ENCODE results near the gene IVD.
A peak's percentile ranks its signal among the peaks of the same experiment; 100 is the strongest.

Gene IVD

DNA sequence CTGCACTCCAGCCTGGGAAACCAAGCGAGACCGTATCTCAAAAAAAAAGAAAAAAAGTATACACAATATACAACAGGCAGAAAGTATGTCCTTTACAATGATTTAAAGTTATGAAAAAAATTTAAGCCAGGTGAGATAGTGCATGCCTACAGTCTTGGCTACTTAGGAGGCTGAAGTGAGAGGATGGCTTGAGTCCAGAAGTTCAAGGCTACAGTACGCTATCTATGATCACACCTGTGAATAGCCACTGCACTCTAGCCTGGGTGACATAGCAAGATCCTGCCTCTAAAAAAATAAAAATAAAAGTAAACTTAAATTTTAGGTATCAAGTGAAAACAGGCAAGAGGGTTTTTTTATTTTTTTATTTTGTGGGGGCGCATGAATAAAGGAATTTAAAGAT is 26.2 kb upstream of the IVD start:
- no peak for DNase-seq

- no peak for DNase-seq
These were observed 25.7 kb upstream of the IVD start for GRCh38 chr15:40379853-40380252.

GRCh38 chr15:40380636-40381035 is 25.0 kb upstream of the IVD start:
- no peak for DNase-seq

DNA sequence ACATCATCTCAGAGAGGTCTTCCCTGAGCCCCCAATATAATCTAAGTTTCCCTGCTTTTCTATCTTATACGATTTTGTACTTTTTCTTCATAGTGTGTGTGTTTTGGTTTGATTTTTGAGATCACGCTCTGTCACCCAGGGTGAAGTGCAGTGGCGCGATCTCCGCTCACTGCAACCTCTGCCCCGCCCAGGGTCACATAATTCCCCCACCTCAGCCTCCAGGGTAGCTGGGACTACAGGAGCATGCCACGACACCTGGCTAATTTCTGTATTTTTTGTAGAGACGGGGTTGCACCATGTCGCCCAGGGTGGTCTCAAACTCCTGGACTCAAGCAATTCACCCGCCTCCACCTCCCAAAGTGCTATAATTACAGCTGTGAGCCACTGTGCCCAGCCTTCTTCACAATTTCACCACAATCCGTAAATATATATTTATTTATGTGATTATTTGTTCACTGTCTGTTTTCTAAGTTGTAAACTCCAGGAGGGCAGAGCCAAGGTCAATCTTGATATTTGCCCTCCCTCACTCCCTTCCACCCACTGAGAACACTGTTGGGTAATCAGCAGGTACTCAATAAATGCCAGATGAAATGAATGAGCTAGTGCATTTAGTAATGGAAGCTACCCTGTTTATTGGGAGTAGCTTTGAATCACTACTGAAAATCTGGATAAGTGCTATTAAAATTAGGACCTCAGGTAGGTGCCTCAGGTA is 23.6 kb upstream of the IVD start:
- no peak for DNase-seq

DNA sequence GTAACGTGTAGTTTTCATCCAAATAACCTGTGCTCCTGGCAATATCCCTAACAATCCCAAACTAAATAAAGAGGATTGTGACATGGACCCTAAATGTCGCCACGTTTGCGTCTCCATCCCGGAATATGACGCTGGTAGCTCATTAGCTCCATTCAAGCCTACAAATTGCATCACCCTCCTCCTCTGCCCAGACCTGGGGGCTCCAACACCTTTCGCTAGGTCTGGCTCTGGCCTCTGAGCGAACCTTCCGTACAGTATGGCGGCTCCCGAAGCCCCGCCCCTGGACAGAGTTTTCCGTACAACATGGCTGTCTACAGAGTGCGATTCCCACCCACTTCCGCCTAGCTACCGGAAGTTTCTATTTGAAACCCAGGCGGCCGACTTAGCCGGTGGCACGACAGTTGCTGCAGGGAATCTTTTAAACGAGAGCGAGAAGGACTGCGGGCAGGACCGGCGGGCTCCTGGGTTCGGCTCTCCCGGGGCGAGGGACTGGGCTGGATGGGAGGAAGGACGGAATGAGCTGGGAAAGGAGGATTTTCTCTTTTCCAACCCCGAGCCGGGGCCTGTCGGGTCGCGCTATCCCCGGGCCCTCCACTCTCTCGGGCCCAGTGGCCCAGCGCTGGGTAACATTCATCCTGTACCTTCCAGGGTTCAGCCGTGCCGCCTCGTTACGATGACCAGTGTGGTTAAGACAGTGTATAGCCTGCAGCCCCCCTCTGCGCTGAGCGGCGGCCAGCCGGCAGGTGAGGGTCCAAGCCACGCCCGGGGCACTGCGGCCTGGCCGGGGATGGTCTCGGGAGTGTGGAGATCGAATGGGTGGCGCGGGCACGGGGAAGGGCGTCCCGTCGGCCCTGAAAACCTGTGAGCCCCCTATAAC is 22.8 kb upstream of the IVD start, which contains the start of gene KNSTRN:
TSS of gene KNSTRN (plus strand) at position 142 of the 877 bp plus-strand sequence. CDS start at position 257, 115 bp downstream.
- peak; percentile 92 for DNase-seq

- no peak for DNase-seq
These were observed 19.1 kb upstream of the IVD start for GRCh38 chr15:40386480-40386879.

DNA sequence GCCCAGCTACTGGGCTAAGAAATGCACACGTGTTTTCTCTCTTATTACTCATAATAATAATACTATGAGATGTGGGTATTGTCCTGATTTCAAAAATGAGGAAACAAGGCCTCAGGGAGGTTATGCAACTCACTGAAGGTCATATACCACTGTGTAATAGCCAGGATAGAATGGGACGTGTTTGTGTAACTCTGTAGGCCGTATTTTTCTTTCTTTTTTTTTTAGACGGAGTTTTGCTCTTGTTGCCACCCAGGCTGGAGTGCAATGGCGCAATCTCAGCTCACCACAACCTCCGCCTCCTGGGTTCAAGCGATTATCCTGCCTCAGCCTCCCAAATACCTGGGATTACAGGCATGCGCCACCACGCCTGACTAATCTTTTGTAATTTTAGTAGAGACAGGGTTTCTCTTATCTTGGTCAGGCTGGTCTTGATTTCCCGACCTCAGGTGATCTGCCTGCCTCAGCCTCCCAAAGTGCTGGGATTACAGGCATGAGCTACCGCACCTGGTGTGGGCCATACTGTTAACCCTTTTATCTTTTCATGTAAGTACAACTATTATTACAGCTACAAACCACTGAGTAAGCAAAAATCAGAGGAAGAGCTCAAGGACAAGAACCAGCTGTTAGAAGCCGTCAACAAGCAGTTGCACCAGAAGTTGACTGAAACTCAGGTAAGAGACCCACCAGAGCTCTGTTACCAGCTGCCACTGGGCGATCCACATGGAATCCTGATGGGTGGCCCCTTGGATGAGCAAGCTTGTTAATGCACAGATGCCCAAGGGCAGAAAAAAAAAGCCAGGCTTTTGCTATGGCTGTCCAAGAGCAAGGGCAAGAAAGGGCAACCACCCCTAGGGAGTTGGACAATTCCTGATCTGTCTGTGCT is 16.4 kb upstream of the IVD start:
- no peak for DNase-seq

GRCh38 chr15:40389824-40390595 is 15.6 kb upstream of the IVD start:
- DNase-seq: no peak

- no peak for DNase-seq
These were observed 12.3 kb upstream of the IVD start for GRCh38 chr15:40392986-40393948.

DNA sequence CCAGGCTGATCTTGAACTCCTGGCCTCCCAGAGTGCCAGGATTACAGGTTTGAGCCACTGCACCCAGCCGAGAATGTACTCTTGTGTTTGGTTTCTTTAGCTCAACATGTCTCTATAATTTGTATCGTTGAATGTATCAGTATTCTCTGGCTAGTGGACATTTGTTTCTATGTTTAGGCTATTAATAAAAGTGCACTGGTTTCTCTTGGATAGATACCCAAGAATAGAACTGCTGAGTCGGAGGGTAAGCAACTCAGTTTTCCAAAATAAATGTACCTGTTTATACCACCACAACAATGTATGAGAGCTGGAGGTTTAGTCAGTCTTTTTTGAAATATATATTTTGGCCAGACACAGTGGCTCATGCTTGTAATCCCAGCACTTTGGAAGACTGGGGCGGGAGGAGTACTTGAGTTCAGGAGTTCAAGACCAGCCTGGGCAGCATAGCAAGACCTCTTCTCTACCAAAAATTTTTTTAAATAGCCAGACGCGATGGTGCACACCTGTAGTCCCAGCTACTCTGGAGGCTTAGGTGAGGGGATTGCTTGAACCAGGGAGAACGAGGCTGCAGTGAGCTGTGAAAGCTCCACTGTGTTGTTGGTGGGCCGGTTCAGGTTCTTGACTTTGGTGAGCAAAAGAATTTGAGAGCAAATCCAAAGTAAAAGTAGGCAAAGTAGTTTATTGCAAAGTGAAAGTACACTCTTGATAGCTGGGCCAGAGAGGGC is 7.7 kb upstream of the IVD start:
- DNase-seq: no peak

DNA sequence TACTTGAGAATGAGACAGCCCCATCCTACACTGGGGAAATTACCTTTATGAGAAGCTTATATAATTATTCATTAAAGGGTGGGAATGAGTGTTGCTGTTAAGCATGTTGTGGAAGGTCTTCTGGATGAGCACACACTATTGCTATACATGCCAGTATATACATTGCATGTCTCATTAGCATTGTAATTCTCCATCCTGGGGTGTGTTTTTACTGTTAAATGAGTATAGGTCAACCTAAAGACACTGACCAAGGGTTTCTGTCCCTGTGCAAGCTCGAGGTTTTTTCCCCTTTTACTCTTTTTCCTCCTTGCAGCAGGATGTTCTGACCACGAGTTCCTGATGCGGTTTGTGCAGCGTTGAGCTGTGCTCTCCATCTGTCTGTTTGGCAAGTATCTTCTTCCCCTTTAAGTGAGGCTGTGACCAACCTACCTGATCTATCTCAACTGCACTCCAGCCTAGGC is 7.2 kb upstream of the IVD start:
- no peak for DNase-seq

DNA sequence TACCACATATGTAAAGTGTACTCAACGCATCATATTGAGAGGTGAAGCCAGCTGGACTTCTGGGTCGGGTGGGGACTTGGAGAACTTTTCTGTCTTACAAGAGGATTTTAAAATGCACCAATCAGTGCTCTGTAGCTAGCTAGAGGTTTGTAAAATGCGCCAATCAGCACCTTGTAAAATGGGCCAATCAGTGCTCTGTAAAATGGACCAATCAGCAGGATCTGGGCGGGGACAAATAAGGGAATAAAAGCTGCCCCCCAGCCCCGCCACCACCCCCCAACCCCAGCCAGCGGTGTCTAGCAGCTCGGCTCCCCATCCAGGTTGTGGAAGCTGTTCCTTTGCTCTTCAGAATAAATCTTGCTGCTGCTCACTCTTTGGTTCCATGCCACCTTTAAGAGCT is 6.2 kb upstream of the IVD start:
- no peak for DNase-seq

GRCh38 chr15:40407330-40407990 is 1.9 kb downstream of the IVD start:
- DNase-seq: no peak

DNA sequence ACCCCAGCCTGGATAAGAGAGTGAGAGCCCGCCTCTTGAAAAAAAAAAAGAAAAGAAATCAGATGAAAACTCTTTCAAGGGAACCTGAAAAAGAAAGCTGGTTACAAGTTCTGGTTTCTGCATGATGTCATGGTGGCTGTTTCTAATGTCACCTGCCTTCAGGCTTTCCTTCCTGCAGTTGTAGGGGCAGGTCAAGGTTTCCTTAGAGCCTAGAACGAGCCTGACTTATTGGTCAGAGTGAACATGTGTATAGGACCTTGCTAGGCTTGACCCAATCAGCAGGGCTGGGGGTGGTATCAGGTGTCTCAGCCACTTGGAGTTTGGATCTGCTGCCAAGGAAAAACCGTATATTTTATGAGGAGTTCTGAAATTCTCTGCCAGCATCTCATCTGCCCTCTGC is 3.8 kb downstream of the IVD start:
- no peak for DNase-seq

- no peak for DNase-seq
These were observed 4.9 kb downstream of the IVD start for GRCh38 chr15:40410476-40410875.

DNA sequence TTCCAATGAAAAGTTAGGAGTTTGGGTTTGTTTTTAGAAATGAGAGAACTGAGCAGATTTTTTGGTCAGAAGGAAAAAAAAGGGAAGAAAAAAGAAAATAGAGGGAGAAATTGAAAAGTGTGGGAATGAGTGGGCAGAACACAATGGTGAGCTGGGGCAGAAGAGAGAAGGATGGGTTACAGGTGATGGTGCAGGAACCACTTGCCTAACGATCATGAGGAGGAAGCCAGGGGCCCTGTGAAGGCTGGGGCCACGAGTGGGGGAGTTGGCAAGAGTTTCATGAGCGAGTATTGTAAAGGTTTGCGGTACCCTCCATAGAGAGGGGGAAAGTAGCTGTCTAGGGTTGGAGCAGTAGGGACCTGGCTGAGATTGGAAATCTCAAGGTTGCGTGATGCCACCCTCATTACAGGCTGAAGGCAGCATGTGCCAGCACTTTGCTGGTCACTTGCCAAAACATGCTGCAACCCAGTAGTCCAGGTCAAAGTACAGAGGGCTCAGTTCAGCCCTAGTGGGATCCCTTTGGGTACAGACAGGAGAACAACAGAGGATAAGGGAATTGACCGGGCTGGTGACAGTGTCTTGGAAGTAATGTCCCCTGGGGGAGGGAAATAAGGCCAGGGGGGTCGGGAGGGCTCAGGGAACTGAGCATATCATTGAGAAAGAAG is 6.6 kb downstream of the IVD start:
- no peak for DNase-seq

DNA sequence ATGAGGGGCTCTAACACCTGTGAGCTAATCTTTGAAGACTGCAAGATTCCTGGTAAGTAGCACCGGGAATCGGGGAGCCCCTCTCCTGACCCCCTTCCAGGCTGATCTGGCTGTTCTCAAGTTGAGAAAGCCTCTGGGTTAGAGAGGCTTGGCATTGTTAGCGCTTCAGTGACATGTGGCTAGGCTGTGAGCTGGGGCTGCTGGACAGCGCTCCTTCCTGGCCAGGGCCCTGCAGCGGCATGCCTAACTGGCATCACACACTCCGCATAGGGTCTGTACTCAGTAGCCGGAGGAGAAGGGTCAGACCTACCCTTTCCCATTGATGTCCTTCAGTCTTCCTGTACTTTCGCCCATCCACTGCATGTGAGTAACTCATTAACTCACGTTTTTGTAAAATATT is 7.4 kb downstream of the IVD start:
- no peak for DNase-seq

GRCh38 chr15:40414816-40415215 is 9.2 kb downstream of the IVD start:
- no peak for DNase-seq

GRCh38 chr15:40415226-40415625 is 9.6 kb downstream of the IVD start:
- DNase-seq: no peak
